Measurements from ENCODE around the gene ERGIC1. TPM values are rescaled to one million over a fixed set of nuclear protein-coding genes. Genes with fewer than 3 reads are reported as not detected.

Gene ERGIC1
- total RNA-seq, 1 donor from 2014 or later, result 184 TPM

- peak overlapping the region; percentile 73 to 93 for H3K4me3 ChIP-seq
- peaks cover 10% of the 10 kb centered on the region in 2 donors for H3K36me3 ChIP-seq
- DNase-seq (ENCODE audit: low spot score in 2 of 2), result peak; percentile 39 to 92
- H3K27ac ChIP-seq, result peak overlapping the region; percentile 92 to 98
- peaks cover 8 to 14% of the 10 kb centered on the region in 2 donors for H3K4me1 ChIP-seq
- intact Hi-C loops (cut with DNase I), result loop anchor here (5.0 kb wide), 1 partner anchor 298 kb away; no protein-coding TSS in a partner anchor
- no peaks in the 10 kb centered on the region for H3K27me3 ChIP-seq
- peak; percentile 16 to 52 (median 48) for TF ChIP-seq CTCF (IDR thresholded peaks at IDR 0.05)
- H3K9me3 ChIP-seq, result no peaks in the 10 kb centered on the region
Measured at GRCh38 chr5:172984244-172984953, 150.3 kb downstream of the ERGIC1 start.

GRCh38 chr5:172985596-172985995 is 151.5 kb downstream of the ERGIC1 start:
- Histone ChIP-seq H3K27ac (peak overlapping the region in 1 of 2 donors; percentile 35), H3K36me3 (peaks cover 10% of the 10 kb centered on the region in 2 donors), H3K27me3 (no peaks in the 10 kb centered on the region), H3K9me3 (no peaks in the 10 kb centered on the region), H3K4me1 (peaks cover 8 to 14% of the 10 kb centered on the region in 2 donors), H3K4me3 (peak overlapping the region; percentile 10 to 93)
- no peak for TF ChIP-seq CTCF (IDR thresholded peaks at IDR 0.05)
- intact Hi-C loops (cut with DNase I), result no loop called here
- no peak for DNase-seq (ENCODE audit: low spot score in 2 of 2)

- H3K36me3 ChIP-seq, result peaks cover 10 to 16% of the 10 kb centered on the region in 2 donors
- no peak overlapping the region for H3K27ac ChIP-seq
- no peak for DNase-seq (ENCODE audit: low spot score in 2 of 2)
- no peaks in the 10 kb centered on the region for H3K9me3 ChIP-seq
- intact Hi-C loops (cut with DNase I), result no loop called here
- no peak for TF ChIP-seq CTCF (IDR thresholded peaks at IDR 0.05)
- no peak overlapping the region for H3K4me3 ChIP-seq
- no peaks in the 10 kb centered on the region for H3K27me3 ChIP-seq
- H3K4me1 ChIP-seq, result peaks cover 6 to 8% of the 10 kb centered on the region in 2 donors
Measured at GRCh38 chr5:172988276-172988675, 154.2 kb downstream of the ERGIC1 start.

- Histone ChIP-seq H3K9me3 (no peaks in the 10 kb centered on the region), H3K36me3 (peaks cover 17 to 37% of the 10 kb centered on the region in 2 donors), H3K27ac (no peak overlapping the region), H3K27me3 (no peaks in the 10 kb centered on the region), H3K4me1 (peaks cover under 1 to 4% of the 10 kb centered on the region in 2 donors), H3K4me3 (no peak overlapping the region)
- intact Hi-C loops (cut with DNase I), result no loop called here
- DNase-seq (ENCODE audit: low spot score in 2 of 2), result no peak
- no peak for TF ChIP-seq CTCF (IDR thresholded peaks at IDR 0.05)
Measured at GRCh38 chr5:172990776-172991175, 156.7 kb downstream of the ERGIC1 start.

GRCh38 chr5:172994405-172994804 is 160.4 kb downstream of the ERGIC1 start:
- intact Hi-C loops (cut with DNase I), result no loop called here

More at GRCh38 chr5:172994405-172994804, 160.4 kb downstream of the ERGIC1 start:
- H3K27me3 ChIP-seq, result no peaks in the 10 kb centered on the region
- no peak overlapping the region for H3K4me3 ChIP-seq
- no peak for TF ChIP-seq CTCF (IDR thresholded peaks at IDR 0.05)
- H3K9me3 ChIP-seq, result no peaks in the 10 kb centered on the region
- no peak for DNase-seq (ENCODE audit: low spot score in 2 of 2)
- peaks cover 28 to 39% of the 10 kb centered on the region in 2 donors for H3K36me3 ChIP-seq
- H3K27ac ChIP-seq, result no peak overlapping the region
- peaks cover 1 to 3% of the 10 kb centered on the region in 2 donors for H3K4me1 ChIP-seq
